GM12873 (cell line): ENCODE measurements around the gene AP1S3.

Source experiments
- CTCF ChIP-seq: IDR thresholded peaks from 2 replicates; pipeline ENCODE4 v1.5.1; 2012; ENCODE audit warnings: low read depth, mild to moderate bottlenecking, moderate library complexity, low read length, control low read depth; ENCODE audit not compliant: insufficient read depth; ENCODE audit errors: missing control alignments

Gene AP1S3

GRCh38 chr2:223859070-223859469 is 21.7 kb upstream of the AP1S3 start:
- TF ChIP-seq CTCF, result no peak

- TF ChIP-seq CTCF, result no peak
Observed at GRCh38 chr2:223856584-223856983, 19.2 kb upstream of the AP1S3 start.

- TF ChIP-seq CTCF, result no peak
Observed at GRCh38 chr2:223856021-223856420, 18.6 kb upstream of the AP1S3 start.

- no peak for TF ChIP-seq CTCF
Observed at GRCh38 chr2:223855426-223855825, 18.0 kb upstream of the AP1S3 start.

- no peak for TF ChIP-seq CTCF
Observed at GRCh38 chr2:223854741-223855140, 17.4 kb upstream of the AP1S3 start.

- no peak for TF ChIP-seq CTCF
Observed at GRCh38 chr2:223853425-223853837, 16.0 kb upstream of the AP1S3 start.

GRCh38 chr2:223852281-223852795 is 15.0 kb upstream of the AP1S3 start:
- TF ChIP-seq CTCF, result no peak
